Activated T-cell treated with anti-CD3 and anti-CD28 coated beads, Interleukin-2, amount 50 U/mL, for 24 hours (primary cell): Measurements from ENCODE around the gene MMP24OS.

Experiments used
- DNase-seq: peaks from one replicate; pipeline ENCODE4 v3.0.0-alpha.2; 2020
- H3K27ac Mint-ChIP-seq: 2 replicates; pipeline ENCODE4 v1.8.0; 2020; ENCODE audit warnings: mild to moderate bottlenecking, mixed read lengths
- H3K27me3 Mint-ChIP-seq: 2 replicates; pipeline ENCODE4 v1.8.0; 2020; ENCODE audit warnings: mixed read lengths
- H3K36me3 Mint-ChIP-seq: 2 replicates; pipeline ENCODE4 v1.8.0; 2020; ENCODE audit warnings: low read depth, mixed read lengths
- H3K4me1 Mint-ChIP-seq: 2 replicates; pipeline ENCODE4 v1.8.0; 2020; ENCODE audit warnings: low read depth, mixed read lengths
- H3K4me3 Mint-ChIP-seq: 2 replicates; pipeline ENCODE4 v1.8.0; 2020; ENCODE audit warnings: mild to moderate bottlenecking, moderate library complexity, mixed read lengths
- H3K9me3 Mint-ChIP-seq: 2 replicates; pipeline ENCODE4 v1.8.0; 2020; ENCODE audit warnings: mixed read lengths

Gene MMP24OS

DNA sequence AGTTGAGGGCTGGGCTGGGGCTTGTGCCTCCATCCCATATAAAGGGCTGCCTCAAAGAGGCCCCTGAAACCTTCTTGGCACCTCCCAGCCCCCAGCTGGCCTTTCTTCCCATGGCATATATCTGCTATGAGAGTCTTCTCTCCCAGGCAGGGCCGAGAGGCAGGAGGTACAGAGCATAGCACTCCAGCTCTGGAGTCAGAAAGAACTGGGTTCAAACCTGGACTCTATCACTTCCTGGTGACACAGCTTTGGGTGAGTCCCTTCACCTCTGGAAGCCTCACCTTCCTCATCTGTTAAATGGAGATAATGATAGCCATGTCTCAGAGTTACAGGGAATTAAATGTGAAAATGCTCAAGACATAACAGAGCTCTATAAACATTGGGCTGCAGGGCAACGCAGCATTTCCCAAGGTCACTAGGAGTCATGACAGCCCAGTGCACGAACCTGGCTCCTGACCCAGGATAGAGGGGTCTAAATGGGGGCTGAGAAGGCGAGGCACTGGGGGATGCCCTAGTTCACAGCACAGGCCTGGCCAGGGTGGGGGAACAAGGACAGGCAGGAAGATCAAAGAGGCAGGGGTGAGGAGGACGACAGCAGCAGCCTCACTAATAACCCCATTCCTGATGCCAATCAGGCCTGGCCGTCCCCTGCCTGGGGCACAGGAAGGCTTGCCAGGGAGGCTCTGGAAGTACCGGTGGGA lies 12.4 kb upstream of the MMP24OS start:
- Mint-ChIP-seq H3K27ac (no peak overlapping the region), H3K4me3 (no peak overlapping the region), H3K4me1 (peaks cover 8% of the 10 kb centered on the region), H3K9me3 (no peaks in the 10 kb centered on the region), H3K27me3 (no peaks in the 10 kb centered on the region), H3K36me3 (no peaks in the 10 kb centered on the region)
- no peak for DNase-seq

DNA sequence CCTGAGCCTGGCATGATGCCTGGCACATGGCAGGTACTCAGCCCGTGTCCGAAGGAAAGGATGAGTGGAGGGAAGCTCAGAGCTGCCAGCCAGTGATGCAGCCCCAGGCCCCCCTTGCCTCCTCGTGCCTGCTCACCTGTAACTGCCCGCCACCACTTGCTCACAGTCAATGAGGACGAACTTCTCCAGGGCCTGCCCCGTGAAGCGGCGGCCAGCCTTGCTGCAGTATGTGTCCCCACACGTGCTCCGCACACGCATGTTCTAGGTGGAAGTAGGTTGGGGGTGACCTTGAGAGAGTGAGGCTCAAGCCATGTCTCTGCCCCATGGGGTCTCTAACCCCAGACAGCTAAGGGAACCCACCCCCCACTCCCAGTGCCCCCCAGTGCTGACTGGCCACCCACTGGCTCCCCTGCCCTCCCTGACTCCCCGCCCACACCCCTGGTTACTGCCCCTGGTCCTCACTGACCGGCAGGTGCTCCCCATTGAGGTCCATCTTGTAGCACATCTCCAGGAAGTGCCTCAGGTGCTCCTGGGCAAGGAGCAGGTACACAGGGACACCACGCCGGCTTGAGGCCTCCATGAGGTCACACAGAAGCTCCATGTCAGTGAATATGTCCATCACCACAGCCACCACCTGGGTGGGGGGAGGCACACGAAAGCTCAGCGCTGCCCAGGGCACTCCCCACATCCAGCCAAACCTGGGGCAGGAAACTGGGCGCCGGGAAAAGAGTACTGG lies 10.6 kb upstream of the MMP24OS start:
- no peak for DNase-seq
- Mint-ChIP-seq H3K9me3 (no peaks in the 10 kb centered on the region), H3K27ac (no peak overlapping the region), H3K4me3 (no peak overlapping the region), H3K36me3 (peaks cover 13% of the 10 kb centered on the region), H3K4me1 (peaks cover 19% of the 10 kb centered on the region), H3K27me3 (no peaks in the 10 kb centered on the region)

DNA sequence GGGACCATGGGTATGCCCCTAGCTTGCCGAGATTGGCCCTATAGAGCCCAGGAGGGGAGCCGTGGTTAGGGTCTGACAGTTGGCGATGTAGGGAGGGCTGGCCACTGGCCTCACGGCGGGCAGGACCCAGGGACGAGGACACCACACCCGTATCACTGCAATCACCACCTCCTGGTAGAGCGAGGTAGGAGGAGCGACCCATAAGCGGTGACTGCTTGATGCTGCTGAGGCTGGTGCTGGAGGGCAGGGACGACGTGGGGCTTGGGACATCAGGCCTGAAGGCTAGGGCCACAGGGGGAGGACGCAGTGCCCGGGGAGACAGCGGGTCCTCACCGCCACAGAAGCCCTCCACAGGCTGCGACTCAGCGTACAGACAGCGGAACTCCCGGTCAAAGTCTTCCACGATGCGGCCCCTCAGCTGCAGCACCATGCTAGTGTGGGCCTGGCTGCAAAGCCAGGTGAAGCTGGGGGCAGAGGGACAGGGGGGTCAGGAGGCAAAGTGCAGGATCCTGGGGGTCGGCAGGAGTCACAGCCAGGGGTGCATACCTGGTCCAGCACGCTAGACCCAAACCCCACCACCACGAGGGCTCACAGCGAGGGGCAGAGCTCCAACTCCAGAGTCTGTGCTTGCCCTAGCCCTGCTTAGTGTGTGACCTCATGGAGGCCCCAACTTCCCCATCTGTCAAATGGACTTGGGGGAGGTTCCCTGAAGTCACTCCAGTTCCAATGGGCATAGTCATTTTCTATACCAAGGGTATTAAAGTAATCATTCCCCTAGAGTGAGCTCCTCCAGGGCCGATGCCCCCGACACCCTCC lies 9.8 kb upstream of the MMP24OS start:
- no peak overlapping the region for H3K4me3 Mint-ChIP-seq
- H3K4me1 Mint-ChIP-seq: peaks cover 24% of the 10 kb centered on the region
- H3K9me3 Mint-ChIP-seq: no peaks in the 10 kb centered on the region
- no peak for DNase-seq
- peaks cover 18% of the 10 kb centered on the region for H3K36me3 Mint-ChIP-seq
- H3K27me3 Mint-ChIP-seq: no peaks in the 10 kb centered on the region
- peak overlapping the region; percentile 26 for H3K27ac Mint-ChIP-seq

DNA sequence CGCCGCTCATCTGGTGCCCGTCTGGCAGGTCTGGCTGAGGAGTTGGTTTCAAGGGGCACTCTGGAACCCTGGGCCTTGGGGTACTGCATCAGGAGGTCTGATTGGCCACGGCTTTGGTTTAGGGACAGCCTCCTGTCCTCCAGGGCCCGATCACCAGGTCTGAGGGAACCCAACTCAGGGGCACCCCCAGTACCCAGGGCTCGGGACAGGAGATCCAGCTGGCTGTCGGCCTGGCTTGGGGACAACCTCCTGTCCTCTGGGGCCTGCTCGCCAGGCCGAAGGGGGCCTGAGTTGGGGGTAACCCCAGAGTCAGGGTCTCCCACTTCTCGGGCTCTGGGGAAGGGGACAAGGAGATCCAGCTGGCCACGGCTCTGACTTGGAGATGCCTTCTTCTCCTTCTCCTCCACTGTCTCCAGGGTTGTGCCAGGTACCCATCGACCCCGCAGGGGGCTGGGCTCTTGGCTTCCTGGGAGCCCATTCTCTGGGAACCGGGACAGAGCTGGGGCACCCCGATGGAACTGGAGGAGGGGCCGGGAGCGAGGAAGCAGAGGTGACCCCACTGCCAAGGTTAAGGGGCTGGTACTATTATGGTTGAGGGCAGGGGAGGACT lies 9.1 kb upstream of the MMP24OS start:
- DNase-seq: no peak

DNA sequence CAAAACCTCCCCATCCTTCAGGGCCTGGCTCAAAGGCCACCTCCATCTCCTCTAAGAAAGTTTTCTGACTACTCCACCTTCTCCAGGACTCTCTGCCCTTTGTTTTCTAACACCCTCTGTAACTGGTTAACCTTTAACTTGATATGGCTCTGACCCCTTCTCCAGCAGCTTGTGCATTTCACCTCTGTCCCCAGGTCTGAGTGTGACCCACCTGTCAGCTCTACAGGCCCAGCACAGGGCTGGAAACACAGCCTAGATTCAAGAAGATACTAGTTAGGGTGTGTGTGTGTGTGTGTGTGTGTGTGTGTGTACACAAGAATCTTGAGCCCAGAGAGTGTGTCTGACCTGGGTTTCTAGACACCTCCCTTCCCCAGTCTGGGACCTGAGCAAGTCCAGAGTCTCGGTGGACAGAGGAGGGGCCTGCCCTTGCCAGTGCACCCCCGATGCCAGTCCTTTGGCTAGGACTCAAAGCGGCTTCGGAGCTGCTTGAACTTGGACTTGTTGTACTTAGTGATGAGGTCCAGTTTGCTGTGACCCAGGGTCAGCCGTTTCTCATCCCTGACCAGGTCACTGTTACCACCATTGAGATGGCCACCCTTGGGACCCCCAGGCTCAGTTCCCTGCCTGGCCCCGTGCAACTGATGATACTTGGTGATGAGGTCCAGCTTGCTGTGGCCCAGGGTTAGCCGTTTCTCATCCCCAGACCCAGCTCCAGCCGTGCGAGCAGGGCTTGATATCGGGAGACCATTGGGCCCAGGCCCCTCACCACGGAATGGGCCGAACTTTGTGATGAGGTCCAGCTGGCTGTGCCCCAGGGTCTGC lies 8.4 kb upstream of the MMP24OS start:
- H3K4me3 Mint-ChIP-seq: peak overlapping the region; percentile 83
- peaks cover 35% of the 10 kb centered on the region for H3K4me1 Mint-ChIP-seq
- no peaks in the 10 kb centered on the region for H3K9me3 Mint-ChIP-seq
- H3K27me3 Mint-ChIP-seq: no peaks in the 10 kb centered on the region
- DNase-seq: no peak
- peaks cover 32% of the 10 kb centered on the region for H3K36me3 Mint-ChIP-seq
- peak overlapping the region; percentile 89 for H3K27ac Mint-ChIP-seq

More for the DNA sequence above, 9.1 kb upstream of the MMP24OS start:
- Mint-ChIP-seq H3K36me3 (peaks cover 25% of the 10 kb centered on the region), H3K27me3 (no peaks in the 10 kb centered on the region), H3K4me3 (no peak overlapping the region), H3K4me1 (peaks cover 31% of the 10 kb centered on the region), H3K9me3 (no peaks in the 10 kb centered on the region), H3K27ac (peak overlapping the region; percentile 26)

DNA sequence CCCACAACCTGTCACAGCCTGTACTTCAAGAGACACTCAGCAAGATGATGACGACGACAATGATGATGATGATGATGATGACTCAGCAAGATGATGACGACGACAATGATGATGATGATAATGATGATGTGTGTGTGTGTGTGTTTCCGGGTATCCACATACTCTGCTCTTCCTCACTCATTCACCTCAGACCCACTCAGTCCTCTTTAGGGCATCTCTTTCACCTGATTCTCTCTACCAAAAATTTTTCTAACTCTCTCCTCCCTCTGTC lies 7.8 kb upstream of the MMP24OS start:
- H3K27me3 Mint-ChIP-seq: no peaks in the 10 kb centered on the region
- peak overlapping the region; percentile 83 for H3K4me3 Mint-ChIP-seq
- H3K36me3 Mint-ChIP-seq: peaks cover 36% of the 10 kb centered on the region
- H3K4me1 Mint-ChIP-seq: peaks cover 35% of the 10 kb centered on the region
- no peaks in the 10 kb centered on the region for H3K9me3 Mint-ChIP-seq
- peak overlapping the region; percentile 89 for H3K27ac Mint-ChIP-seq
- no peak for DNase-seq

DNA sequence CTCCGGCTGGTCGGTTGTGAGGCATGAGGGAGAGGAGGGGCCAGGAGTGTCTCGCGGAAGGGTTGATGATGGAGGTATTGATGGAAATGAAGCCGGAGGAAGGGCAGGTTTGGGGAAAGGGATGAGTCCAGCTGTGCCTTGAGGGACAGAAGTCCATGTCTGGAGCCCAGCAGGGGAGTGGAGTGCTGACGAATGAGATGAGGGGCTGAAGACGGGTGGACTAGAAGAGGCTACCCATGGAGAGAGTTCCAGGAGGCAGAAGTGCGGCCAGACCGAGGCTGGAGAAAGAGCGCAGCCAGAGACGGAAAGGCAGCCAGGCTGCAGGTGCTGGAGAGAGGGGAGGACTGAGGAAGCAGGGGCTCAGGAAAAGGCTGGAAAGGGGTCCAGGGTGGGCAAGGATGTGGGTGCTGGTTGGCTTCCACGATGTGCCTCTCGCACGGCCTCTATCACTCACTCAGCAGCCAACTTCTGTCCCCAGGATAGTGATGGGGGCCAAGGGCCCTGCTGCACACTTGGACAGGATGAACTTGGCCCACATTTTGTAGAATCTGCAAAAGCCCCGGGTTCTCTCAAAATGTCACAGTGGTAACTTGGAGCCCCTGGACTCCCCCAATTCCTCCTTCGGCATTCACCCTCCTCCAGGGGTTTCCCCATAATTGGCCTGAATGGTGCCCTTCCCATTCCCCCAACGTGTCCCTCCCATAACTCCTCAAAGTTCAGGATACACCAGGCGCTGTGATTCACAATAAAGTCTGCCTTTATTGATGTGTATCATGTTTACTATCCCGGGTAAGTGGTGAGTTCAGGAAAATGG lies 7.3 kb upstream of the MMP24OS start:
- Mint-ChIP-seq H3K4me3 (peak overlapping the region; percentile 83), H3K27me3 (no peaks in the 10 kb centered on the region), H3K36me3 (peaks cover 42% of the 10 kb centered on the region), H3K27ac (peak overlapping the region; percentile 89), H3K4me1 (peaks cover 36% of the 10 kb centered on the region), H3K9me3 (no peaks in the 10 kb centered on the region)
- no peak for DNase-seq

DNA sequence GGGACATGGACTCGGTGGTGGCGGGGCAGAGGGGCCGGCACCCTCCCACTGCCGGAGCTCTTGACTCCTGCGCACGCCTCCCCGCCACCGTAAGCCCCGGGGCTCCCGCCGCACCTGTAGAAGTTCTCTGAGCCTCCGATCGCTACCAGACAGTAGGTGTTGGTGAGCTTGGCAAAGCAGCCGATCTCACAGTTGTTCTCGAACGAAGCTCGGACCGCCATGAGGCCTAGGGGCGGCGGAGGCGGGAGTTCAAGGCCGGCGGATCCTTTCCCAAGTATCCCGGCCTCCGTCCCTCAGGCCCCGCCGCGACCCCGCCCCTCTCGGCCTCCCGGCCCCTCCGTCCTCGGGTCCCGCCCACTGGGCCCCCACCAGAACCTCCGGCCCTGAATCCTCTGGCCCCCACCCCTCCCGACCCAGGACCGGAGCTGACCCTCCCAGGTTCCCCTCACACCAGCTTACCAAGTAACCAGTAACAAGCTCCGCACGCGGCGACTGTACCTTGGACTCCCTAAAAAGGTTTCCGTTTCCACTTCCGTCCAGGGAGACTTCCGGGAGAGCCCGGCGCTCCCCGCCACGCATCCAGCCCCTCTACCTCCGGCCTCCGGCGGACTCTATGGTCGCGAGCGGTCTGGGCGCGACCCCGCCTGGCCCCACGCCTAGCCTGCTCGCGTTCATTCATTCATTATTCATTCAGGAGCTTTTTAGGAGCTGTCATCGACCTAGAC lies 6.5 kb upstream of the MMP24OS start, which contains the start of gene EIF6:
Gene EIF6 (minus strand): TSS at position 506 of the 725 bp plus-strand sequence. CDS start 285 bp downstream, at position 221.
- DNase-seq: peak; percentile 86
- H3K27me3 Mint-ChIP-seq: no peaks in the 10 kb centered on the region
- H3K4me1 Mint-ChIP-seq: peaks cover 39% of the 10 kb centered on the region
- no peaks in the 10 kb centered on the region for H3K9me3 Mint-ChIP-seq
- peaks cover 50% of the 10 kb centered on the region for H3K36me3 Mint-ChIP-seq
- H3K27ac Mint-ChIP-seq: peak within 1 kb of the TSS; percentile 89
- H3K4me3 Mint-ChIP-seq: peak within 1 kb of the TSS; percentile 83

DNA sequence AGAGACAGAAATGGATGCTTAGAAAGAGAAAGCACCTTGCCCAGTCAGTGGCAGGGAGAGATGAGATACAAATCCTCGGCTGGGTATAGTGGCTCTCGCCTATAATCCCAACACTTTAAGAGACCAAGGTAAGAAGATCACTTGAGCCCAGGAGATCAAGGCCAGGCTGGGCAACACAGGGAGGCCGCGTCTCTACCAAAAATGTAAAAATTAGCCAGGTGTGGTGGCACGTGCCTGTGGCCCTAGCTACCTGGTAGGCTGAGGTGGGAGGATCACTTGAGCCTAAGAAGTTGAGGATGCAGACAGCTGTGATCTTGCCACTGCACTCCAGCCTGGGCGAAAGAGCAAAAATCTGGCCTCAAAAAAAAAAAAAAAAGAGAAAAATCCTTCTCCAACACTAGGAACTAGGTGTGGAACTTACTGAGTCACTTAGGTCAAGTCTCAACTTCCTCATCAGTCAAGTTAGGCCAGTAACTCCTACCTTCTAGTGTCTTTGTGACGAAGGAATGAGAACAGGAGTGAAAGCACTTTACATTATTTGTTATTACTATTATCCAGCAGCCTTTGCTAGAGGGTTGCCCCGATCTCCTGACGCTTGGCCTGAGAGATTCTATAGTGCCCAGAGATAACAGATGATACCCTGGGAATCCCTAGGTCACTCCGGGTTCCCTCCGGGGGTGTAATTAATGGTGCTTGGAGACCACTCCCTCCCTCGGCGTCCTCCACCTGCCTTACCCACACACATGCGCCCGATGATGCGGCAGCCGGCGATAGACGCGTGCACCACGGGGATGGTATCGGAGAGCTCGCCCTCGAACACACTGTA lies 5.7 kb upstream of the MMP24OS start:
- peaks cover 57% of the 10 kb centered on the region for H3K36me3 Mint-ChIP-seq
- peaks cover 39% of the 10 kb centered on the region for H3K4me1 Mint-ChIP-seq
- peak overlapping the region; percentile 83 for H3K4me3 Mint-ChIP-seq
- H3K9me3 Mint-ChIP-seq: no peaks in the 10 kb centered on the region
- no peaks in the 10 kb centered on the region for H3K27me3 Mint-ChIP-seq
- DNase-seq: no peak
- peak overlapping the region; percentile 89 for H3K27ac Mint-ChIP-seq

DNA sequence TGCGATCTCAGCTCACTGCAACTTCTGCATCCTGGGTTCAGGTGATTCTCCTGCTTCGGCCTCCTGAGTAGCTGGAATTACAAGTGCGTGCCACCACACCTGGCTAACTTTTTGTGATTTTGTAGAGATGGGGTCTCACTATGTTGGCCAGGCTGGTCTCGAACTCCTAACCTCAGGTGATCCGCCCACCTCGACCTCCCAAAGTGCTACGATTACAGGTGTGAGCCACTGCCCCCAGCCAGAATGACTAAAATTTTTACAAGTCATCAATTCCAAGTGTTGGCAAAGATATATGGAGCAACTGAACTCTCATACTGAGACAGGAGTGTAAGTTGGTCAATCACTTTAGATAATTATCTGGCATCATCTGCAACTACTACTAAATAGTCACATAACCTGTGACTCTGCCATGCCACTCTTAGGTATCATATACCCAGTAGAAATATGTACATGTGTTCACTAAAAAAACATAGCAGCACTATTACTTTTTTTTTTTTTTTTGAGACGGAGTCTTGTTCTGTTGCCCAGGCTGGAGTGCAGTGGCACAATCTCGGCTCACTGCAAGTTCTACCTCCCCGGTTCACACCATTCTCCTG lies 3.7 kb upstream of the MMP24OS start:
- no peaks in the 10 kb centered on the region for H3K9me3 Mint-ChIP-seq
- H3K36me3 Mint-ChIP-seq: peaks cover 74% of the 10 kb centered on the region
- H3K27me3 Mint-ChIP-seq: no peaks in the 10 kb centered on the region
- no peak overlapping the region for H3K4me3 Mint-ChIP-seq
- peaks cover 43% of the 10 kb centered on the region for H3K4me1 Mint-ChIP-seq
- no peak for DNase-seq
- H3K27ac Mint-ChIP-seq: no peak overlapping the region

DNA sequence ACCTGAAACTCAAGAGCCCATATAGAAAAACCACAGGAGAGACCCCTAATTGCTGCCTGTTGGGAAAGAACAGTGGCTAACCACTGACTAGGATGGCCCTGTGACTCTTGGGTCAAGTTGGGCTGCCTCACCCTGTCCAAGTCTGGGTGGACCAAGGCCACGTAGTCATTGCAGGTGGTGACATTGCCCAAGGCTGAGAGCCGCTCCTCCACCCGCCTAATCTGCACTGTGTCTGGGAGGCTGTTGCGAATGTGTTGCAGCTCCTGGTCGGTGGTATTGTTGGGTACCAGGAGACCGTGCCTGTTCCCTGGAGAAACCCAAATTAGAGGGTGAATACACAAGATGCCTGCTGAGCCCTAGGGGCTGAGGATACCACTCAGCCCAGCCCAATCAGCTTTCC lies 2.6 kb upstream of the MMP24OS start:
- no peak overlapping the region for H3K4me3 Mint-ChIP-seq
- peaks cover 85% of the 10 kb centered on the region for H3K36me3 Mint-ChIP-seq
- DNase-seq: no peak
- peak overlapping the region; percentile 90 for H3K27ac Mint-ChIP-seq
- no peaks in the 10 kb centered on the region for H3K9me3 Mint-ChIP-seq
- no peaks in the 10 kb centered on the region for H3K27me3 Mint-ChIP-seq
- peaks cover 46% of the 10 kb centered on the region for H3K4me1 Mint-ChIP-seq
